ENCODE results near the gene CDC42. TPM values are rescaled to one million over a fixed set of nuclear protein-coding genes. Genes with fewer than 3 reads are reported as not detected.

CDC42 gene
- total RNA-seq, 2 donors from 2014 or later: 156 to 187 TPM

DNA sequence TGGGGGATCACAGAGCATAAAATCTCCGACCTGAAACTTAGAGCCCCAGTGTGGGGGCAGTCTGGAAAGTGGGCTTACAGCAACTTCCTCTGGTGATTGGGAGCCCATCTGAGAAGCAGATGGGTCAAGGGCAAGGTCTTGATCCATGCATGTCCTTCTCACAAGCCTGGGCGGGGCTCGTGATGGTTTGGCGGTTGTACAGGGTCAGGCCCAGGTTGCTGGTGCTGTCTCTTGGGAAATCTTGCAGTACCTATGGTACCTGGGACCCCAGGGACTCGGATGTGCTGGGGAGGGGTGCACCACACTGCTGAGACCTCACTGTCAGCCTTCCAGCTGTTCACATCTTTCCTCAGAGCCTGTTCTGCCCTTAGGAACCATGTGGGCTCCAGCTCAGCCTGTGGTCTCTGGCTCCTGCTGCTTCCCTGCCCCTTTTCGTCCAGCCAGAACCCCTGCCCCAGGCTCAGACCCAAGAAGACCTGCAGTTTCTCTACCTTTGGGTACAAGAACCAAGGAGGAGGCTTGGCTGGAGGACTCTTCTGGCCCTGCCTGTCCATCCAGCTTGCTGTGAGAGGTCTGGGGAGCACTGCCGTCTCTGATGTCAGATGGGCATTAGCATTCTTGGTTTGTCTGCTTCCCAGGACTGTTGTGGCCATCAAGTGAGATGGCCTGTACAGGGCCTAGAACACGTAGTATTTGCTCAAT is 65.9 kb downstream of the CDC42 start:
- no peaks in the 10 kb centered on the region for H3K9me3 ChIP-seq
- H3K4me1 ChIP-seq (ENCODE audit: control insufficient read depth in 1 of 2, low read depth in 2 of 2): peaks cover 4 to 18% of the 10 kb centered on the region in 2 donors
- ATAC-seq (ENCODE audit: insufficient number of reproducible peaks, low FRiP score, low read depth): no peak
- H3K27me3 ChIP-seq (replicated peaks; ENCODE audit: insufficient read depth): no peaks in the 10 kb centered on the region
- peaks cover 15% of the 10 kb centered on the region for H3K36me3 ChIP-seq
- H3K4me3 ChIP-seq: no peak overlapping the region
- no peak for DNase-seq (ENCODE audit: low spot score)
- TF ChIP-seq, protein P1, sequence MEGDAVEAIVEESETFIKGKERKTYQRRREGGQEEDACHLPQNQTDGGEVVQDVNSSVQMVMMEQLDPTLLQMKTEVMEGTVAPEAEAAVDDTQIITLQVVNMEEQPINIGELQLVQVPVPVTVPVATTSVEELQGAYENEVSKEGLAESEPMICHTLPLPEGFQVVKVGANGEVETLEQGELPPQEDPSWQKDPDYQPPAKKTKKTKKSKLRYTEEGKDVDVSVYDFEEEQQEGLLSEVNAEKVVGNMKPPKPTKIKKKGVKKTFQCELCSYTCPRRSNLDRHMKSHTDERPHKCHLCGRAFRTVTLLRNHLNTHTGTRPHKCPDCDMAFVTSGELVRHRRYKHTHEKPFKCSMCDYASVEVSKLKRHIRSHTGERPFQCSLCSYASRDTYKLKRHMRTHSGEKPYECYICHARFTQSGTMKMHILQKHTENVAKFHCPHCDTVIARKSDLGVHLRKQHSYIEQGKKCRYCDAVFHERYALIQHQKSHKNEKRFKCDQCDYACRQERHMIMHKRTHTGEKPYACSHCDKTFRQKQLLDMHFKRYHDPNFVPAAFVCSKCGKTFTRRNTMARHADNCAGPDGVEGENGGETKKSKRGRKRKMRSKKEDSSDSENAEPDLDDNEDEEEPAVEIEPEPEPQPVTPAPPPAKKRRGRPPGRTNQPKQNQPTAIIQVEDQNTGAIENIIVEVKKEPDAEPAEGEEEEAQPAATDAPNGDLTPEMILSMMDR (IDR thresholded peaks at IDR 0.05): no peak
- H3K27ac ChIP-seq: no peak overlapping the region

- H3K27ac ChIP-seq: no peak overlapping the region
- no peak for ATAC-seq (ENCODE audit: insufficient number of reproducible peaks, low FRiP score, low read depth)
- no peaks in the 10 kb centered on the region for H3K27me3 ChIP-seq (replicated peaks; ENCODE audit: insufficient read depth)
- H3K4me3 ChIP-seq: no peak overlapping the region
- H3K4me1 ChIP-seq (ENCODE audit: control insufficient read depth in 1 of 2, low read depth in 2 of 2): peaks cover 0 to 6% of the 10 kb centered on the region in 2 donors
- H3K9me3 ChIP-seq: no peaks in the 10 kb centered on the region
- TF ChIP-seq, protein P1 (IDR thresholded peaks at IDR 0.05): no peak
- no peak for DNase-seq (ENCODE audit: low spot score)
- peaks cover 15% of the 10 kb centered on the region for H3K36me3 ChIP-seq
Measured at GRCh38 chr1:22119626-22120468, 67.3 kb downstream of the CDC42 start.

DNA sequence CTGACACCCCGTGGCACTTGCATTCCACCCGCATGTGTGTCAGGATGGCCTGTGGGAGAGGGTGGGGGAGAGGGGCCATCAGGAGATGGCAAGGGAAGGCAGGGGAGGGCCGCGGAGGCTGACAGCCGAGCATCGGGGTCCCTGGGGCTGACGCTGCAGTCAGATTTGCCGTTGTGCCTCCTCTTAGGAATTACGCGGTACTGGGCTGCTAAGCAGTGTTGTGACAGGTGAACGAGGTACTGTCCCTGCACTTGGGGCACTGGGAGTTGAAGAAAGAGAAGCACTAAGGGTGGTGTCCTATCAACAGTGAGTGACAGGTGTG is 67.9 kb downstream of the CDC42 start:
- H3K4me1 ChIP-seq (ENCODE audit: control insufficient read depth in 1 of 2, low read depth in 2 of 2): peaks cover 0 to under 1% of the 10 kb centered on the region in 2 donors
- no peak for DNase-seq (ENCODE audit: low spot score)
- H3K27me3 ChIP-seq (replicated peaks; ENCODE audit: insufficient read depth): no peaks in the 10 kb centered on the region
- no peak for ATAC-seq (ENCODE audit: insufficient number of reproducible peaks, low FRiP score, low read depth)
- H3K4me3 ChIP-seq: no peak overlapping the region
- H3K27ac ChIP-seq: no peak overlapping the region
- TF ChIP-seq, protein P1 (IDR thresholded peaks at IDR 0.05): no peak
- no peaks in the 10 kb centered on the region for H3K9me3 ChIP-seq
- H3K36me3 ChIP-seq: peaks cover 15% of the 10 kb centered on the region

DNA sequence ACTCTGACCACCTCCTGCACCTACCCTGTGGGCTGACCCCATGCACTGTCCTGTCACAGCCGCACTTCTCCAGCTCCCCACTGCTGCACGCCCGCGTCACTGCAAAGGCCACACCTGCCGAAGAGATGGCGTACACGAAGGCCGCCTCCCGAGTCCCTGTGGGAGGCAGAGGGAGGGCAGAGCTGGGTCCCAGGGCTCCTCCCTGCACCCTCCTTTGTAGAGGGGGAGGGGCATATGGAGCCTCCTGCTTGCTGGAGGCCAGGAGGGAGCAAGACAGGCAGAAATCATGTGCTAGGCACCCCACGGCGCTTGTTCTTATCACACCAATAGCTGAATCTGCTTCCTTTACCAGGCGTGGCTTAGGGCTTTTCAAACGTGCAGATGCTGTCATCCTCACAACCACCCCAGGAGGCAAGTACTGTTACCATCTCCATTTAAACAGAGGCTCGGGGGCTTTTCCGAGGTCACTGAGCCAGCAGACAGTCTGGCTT is 69.0 kb downstream of the CDC42 start:
- ATAC-seq (ENCODE audit: insufficient number of reproducible peaks, low FRiP score, low read depth) (no peak), DNase-seq (ENCODE audit: low spot score) (no peak)
- Histone ChIP-seq H3K27me3 (replicated peaks; ENCODE audit: insufficient read depth) (no peaks in the 10 kb centered on the region), H3K4me1 (ENCODE audit: control insufficient read depth in 1 of 2, low read depth in 2 of 2) (no peaks in the 10 kb centered on the region), H3K27ac (no peak overlapping the region), H3K36me3 (peaks cover 15% of the 10 kb centered on the region), H3K9me3 (no peaks in the 10 kb centered on the region), H3K4me3 (no peak overlapping the region)
- TF ChIP-seq, protein P1 (IDR thresholded peaks at IDR 0.05): no peak
